ENCODE results near the gene PRAMEF2.
A peak's percentile ranks its signal among the peaks of the same experiment; 100 is the strongest.
"Not testable (repeated sequence)": the region's sequence is repeated elsewhere in the genome, so short reads cannot be mapped to it uniquely, and the experiment has no call there.

PRAMEF2 gene

GRCh38 chr1:12856786-12857185 lies at the start of gene PRAMEF2:
Gene PRAMEF2, plus strand, starts transcription at chr1:12857086. Its CDS starts 1,924 bp downstream, at chr1:12859010.
- DNase-seq (ENCODE audit: low read depth, low spot score), result not testable (repeated sequence)

GRCh38 chr1:12809933-12810332 lies 47.0 kb upstream of the PRAMEF2 start:
- DNase-seq (ENCODE audit: low read depth, low spot score), result no peak

GRCh38 chr1:12810691-12811408 lies 46.0 kb upstream of the PRAMEF2 start:
- DNase-seq (ENCODE audit: low read depth, low spot score), result peak; percentile 6

- no peak for DNase-seq (ENCODE audit: low read depth, low spot score)
Measured at GRCh38 chr1:12811409-12811784, 45.5 kb upstream of the PRAMEF2 start.

- not testable (repeated sequence) for DNase-seq (ENCODE audit: low read depth, low spot score)
Measured at GRCh38 chr1:12819061-12819460, 37.8 kb upstream of the PRAMEF2 start.

- DNase-seq (ENCODE audit: low read depth, low spot score), result not testable (repeated sequence)
Measured at GRCh38 chr1:12831310-12831709, 25.6 kb upstream of the PRAMEF2 start, which contains the start of gene PRAMEF11. Gene PRAMEF11, minus strand, starts transcription at chr1:12831410. Its CDS starts 2,621 bp downstream, at chr1:12828789.

- not testable (repeated sequence) for DNase-seq (ENCODE audit: low read depth, low spot score)
Measured at GRCh38 chr1:12833251-12833650, 23.6 kb upstream of the PRAMEF2 start.

GRCh38 chr1:12848620-12849019 lies 8.3 kb upstream of the PRAMEF2 start, which contains the start of gene HNRNPCL1:
Gene HNRNPCL1, minus strand, starts transcription at chr1:12848720. Its CDS starts 431 bp downstream, at chr1:12848289.
- DNase-seq (ENCODE audit: low read depth, low spot score), result not testable (repeated sequence)

- peak; percentile 1 for DNase-seq (ENCODE audit: low read depth, low spot score)
Measured at GRCh38 chr1:12851779-12852178, 5.1 kb upstream of the PRAMEF2 start.

GRCh38 chr1:12863131-12863880 lies 6.4 kb downstream of the PRAMEF2 start:
- DNase-seq (ENCODE audit: low read depth, low spot score), result not testable (repeated sequence)

- DNase-seq (ENCODE audit: low read depth, low spot score), result not testable (repeated sequence)
Measured at GRCh38 chr1:12878453-12878852, 21.6 kb downstream of the PRAMEF2 start.

- DNase-seq (ENCODE audit: low read depth, low spot score), result not testable (repeated sequence)
Measured at GRCh38 chr1:12886101-12886500, 29.2 kb downstream of the PRAMEF2 start, which contains the start of gene PRAMEF4. Gene PRAMEF4, minus strand, starts transcription at chr1:12886201. Its CDS starts 2,807 bp downstream, at chr1:12883394.

GRCh38 chr1:12898170-12898569 lies 41.3 kb downstream of the PRAMEF2 start, which contains the start of gene PRAMEF10:
Gene PRAMEF10, minus strand, starts transcription at chr1:12898270. Its CDS starts 2,423 bp downstream, at chr1:12895847.
- not testable (repeated sequence) for DNase-seq (ENCODE audit: low read depth, low spot score)

- not testable (repeated sequence) for DNase-seq (ENCODE audit: low read depth, low spot score)
Measured at GRCh38 chr1:12899186-12899585, 42.3 kb downstream of the PRAMEF2 start.

- not testable (repeated sequence) for DNase-seq (ENCODE audit: low read depth, low spot score)
Measured at GRCh38 chr1:12903793-12904572, 47.1 kb downstream of the PRAMEF2 start.

All from ELF-1 (cell line).